Measurements from ENCODE around the gene LOXHD1. TPM values are rescaled to one million over a fixed set of nuclear protein-coding genes. Genes with fewer than 3 reads are reported as not detected.

LOXHD1 gene
- total RNA-seq, 2 experiments from 2014 or later: 0.11 to 0.45 TPM

DNA sequence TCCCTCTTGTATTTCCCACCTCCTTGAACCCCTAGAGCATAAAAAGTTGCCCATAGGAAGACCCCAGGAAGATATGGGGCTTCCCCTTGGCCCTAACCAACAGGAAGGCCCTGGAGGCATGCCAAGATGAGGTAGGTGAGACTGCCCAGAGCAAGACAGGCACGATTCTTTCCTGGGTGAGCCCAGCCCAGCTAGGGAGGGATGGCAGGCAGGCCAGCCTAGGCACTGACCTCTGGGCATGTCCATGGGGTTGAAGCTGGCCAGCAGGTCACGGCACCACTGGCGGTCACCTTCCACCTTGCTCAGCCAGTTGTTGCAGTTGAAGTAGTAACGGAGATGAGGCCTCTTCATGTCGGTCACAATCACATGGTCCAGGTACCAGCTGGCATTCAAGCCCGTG is 17.6 kb downstream of the LOXHD1 start:
- Mint-ChIP-seq H3K27me3 (no peaks in the 10 kb centered on the region), H3K4me3 (no peak overlapping the region), H3K4me1 (ENCODE audit: low read depth) (peaks cover 5% of the 10 kb centered on the region), H3K9me3 (no peaks in the 10 kb centered on the region), H3K36me3 (ENCODE audit: low read depth) (no peaks in the 10 kb centered on the region), H3K27ac (no peak overlapping the region)
- TF ChIP-seq, protein P1, sequence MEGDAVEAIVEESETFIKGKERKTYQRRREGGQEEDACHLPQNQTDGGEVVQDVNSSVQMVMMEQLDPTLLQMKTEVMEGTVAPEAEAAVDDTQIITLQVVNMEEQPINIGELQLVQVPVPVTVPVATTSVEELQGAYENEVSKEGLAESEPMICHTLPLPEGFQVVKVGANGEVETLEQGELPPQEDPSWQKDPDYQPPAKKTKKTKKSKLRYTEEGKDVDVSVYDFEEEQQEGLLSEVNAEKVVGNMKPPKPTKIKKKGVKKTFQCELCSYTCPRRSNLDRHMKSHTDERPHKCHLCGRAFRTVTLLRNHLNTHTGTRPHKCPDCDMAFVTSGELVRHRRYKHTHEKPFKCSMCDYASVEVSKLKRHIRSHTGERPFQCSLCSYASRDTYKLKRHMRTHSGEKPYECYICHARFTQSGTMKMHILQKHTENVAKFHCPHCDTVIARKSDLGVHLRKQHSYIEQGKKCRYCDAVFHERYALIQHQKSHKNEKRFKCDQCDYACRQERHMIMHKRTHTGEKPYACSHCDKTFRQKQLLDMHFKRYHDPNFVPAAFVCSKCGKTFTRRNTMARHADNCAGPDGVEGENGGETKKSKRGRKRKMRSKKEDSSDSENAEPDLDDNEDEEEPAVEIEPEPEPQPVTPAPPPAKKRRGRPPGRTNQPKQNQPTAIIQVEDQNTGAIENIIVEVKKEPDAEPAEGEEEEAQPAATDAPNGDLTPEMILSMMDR (IDR thresholded peaks at IDR 0.05): no peak
- intact Hi-C loops (cut with micrococcal nuclease): no loop called here
- DNase-seq (no peak), ATAC-seq (no peak)
- ChIA-PET POLR2A (no interaction called here), CTCF (no interaction called here)

DNA sequence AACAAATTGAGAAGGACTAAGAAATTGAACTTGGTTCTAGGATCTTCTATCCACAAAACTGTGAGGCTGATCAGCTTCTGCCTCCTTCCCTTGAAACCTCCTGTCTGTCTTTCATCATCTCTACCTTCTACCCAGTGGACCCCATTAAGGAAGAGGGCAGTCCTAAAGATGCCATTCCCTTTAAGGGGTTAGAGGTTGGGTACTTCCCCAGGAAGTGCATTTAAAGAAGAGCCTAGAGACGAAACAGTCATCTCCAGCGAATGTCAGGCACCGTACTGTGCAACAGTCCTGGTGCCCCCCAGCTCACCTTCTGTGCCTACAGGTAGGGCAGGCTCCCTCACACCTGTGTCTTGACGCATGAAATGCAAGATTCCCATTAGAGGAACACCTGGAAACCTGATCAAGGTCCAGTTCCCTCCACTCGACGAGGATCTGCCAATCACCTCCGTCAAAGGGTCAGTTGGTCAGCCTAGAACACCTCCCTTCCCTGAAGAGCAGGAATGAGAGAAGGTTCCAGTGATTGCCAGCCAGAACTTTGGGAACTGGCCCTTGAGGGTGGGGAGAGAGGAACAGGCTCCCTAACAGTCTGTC is 20.9 kb downstream of the LOXHD1 start:
- no peak overlapping the region for H3K4me3 Mint-ChIP-seq
- intact Hi-C loops (cut with micrococcal nuclease): no loop called here
- H3K27ac Mint-ChIP-seq: peak overlapping the region; percentile 51
- ATAC-seq: peak; percentile 78
- POLR2A ChIA-PET: no interaction called here
- TF ChIP-seq, protein P1 (IDR thresholded peaks at IDR 0.05): no peak
- peaks cover 5% of the 10 kb centered on the region for H3K4me1 Mint-ChIP-seq (ENCODE audit: low read depth)
- H3K27me3 Mint-ChIP-seq: no peaks in the 10 kb centered on the region
- CTCF ChIA-PET: no interaction called here
- DNase-seq: no peak
- H3K36me3 Mint-ChIP-seq (ENCODE audit: low read depth): no peaks in the 10 kb centered on the region
- no peaks in the 10 kb centered on the region for H3K9me3 Mint-ChIP-seq

DNA sequence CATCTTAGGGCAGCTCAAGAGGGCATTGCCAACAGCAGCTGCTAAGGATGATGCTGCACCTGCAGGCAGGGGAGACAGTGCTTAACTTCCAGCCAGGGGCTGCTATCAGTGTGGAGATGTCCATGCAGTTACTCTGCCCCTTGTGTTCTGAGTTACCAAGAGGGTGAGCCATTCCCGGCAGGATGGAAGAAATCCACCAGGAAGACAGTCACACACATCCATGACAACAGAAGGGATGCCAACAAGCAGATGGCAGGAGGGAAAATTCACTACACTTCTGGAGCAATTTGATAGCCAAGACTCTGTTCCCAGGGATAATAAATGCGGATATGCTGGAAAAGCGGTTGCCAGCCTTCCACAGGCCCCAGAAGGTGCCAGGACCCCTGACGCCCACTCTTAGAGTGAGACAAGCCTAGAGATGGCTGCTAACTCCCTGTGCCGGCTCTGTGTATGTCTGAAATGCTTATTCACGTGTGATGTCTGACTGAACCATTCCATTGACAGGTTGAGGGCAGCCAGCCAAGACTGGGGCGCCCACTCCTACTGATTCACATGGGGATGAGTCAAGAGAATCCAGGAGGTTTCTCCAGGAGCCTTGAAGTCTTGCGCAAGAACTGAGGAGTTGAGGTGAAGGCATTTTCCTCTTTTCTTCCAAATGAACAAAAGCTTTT is 24.5 kb downstream of the LOXHD1 start:
- no peak overlapping the region for H3K4me3 Mint-ChIP-seq
- no peak for DNase-seq
- no peaks in the 10 kb centered on the region for H3K27me3 Mint-ChIP-seq
- TF ChIP-seq, protein P1 (IDR thresholded peaks at IDR 0.05): no peak
- intact Hi-C loops (cut with micrococcal nuclease): no loop called here
- peaks cover 15% of the 10 kb centered on the region for H3K4me1 Mint-ChIP-seq (ENCODE audit: low read depth)
- POLR2A ChIA-PET: no interaction called here
- no peak for ATAC-seq
- CTCF ChIA-PET: interaction anchor here (0.9 kb wide), 1 partner anchor 25 kb away, joined by 3 read pairs; no protein-coding TSS in a partner anchor
- no peaks in the 10 kb centered on the region for H3K9me3 Mint-ChIP-seq
- H3K27ac Mint-ChIP-seq: no peak overlapping the region
- H3K36me3 Mint-ChIP-seq (ENCODE audit: low read depth): no peaks in the 10 kb centered on the region

DNA sequence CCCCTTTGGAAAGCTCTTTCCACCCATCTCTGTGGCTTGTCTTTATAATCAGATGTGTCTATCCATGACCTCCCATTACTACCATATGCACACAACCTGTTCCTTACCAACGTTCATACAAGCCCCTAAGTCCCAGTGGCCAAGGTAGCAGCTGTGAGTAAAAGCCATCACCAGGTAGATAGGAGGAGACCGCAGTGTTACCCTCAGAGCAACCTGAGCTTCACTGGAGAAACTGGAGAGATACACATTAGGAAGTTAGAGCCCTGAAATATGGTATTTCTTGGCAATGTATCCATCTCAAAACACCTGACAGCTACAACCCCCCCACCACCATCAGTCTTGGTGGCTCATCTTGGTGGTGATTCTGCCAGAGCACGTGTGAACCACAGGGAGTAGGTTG is 26.0 kb downstream of the LOXHD1 start:
- Mint-ChIP-seq H3K9me3 (no peaks in the 10 kb centered on the region), H3K27ac (no peak overlapping the region), H3K4me1 (ENCODE audit: low read depth) (peaks cover 12% of the 10 kb centered on the region), H3K4me3 (no peak overlapping the region), H3K36me3 (ENCODE audit: low read depth) (no peaks in the 10 kb centered on the region), H3K27me3 (no peaks in the 10 kb centered on the region)
- DNase-seq (no peak), ATAC-seq (no peak)
- TF ChIP-seq, protein P1 (IDR thresholded peaks at IDR 0.05): no peak
- CTCF ChIA-PET: interaction anchor here (1.0 to 1.2 kb wide), 2 partner anchors 27 to 350 kb away, joined by 4 to 5 read pairs; no protein-coding TSS in a partner anchor
- POLR2A ChIA-PET: no interaction called here
- intact Hi-C loops (cut with micrococcal nuclease): no loop called here

DNA sequence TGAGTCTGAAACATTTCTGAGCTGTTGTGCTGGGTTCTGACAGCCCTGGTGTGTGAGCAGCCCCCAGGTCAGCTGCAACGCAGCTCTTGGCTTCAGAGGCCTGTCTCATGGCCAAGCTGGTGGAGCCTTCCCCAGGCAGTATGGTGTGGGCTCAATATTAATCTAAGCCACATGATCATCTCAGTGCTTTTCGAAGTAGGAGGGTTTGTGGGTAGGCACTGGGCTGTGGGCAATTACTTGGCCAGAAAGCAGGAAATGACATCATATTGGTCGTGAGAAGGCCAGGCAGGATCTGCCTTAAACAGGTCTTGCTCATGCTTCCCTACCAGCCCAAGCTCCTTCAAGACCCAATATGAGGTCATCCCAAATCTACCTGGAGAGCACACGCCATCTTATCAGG is 26.9 kb downstream of the LOXHD1 start:
- Mint-ChIP-seq H3K27ac (peak overlapping the region; percentile 58), H3K4me3 (no peak overlapping the region)

More for the DNA sequence above, 26.9 kb downstream of the LOXHD1 start:
- H3K9me3 Mint-ChIP-seq: no peaks in the 10 kb centered on the region
- ChIA-PET CTCF (interaction anchor here (0.6 to 1.2 kb wide), 3 partner anchors 28 to 457 kb away, joined by 3 to 5 read pairs (median 4); no protein-coding TSS in a partner anchor), POLR2A (no interaction called here)
- no peaks in the 10 kb centered on the region for H3K27me3 Mint-ChIP-seq
- no peaks in the 10 kb centered on the region for H3K36me3 Mint-ChIP-seq (ENCODE audit: low read depth)
- peaks cover 10% of the 10 kb centered on the region for H3K4me1 Mint-ChIP-seq (ENCODE audit: low read depth)
- TF ChIP-seq, protein P1 (IDR thresholded peaks at IDR 0.05): no peak
- DNase-seq (peak; percentile 64), ATAC-seq (peak; percentile 89)
- intact Hi-C loops (cut with micrococcal nuclease): no loop called here
